Spleen (tissue), 7 donors: ENCODE measurements around the gene PDE2A.

Experiments used
- CTCF ChIP-seq, 11 experiments: fragments of 200-600 bp in 7 of 11; fragments of 450-650 bp in 4 of 11; sonication (generic) in 4 of 11; IDR thresholded peaks in 8 of 11; conservative IDR thresholded peaks in 3 of 11; 1 replicate in 7 of 11; 2 replicates in 4 of 11; pipeline versions ENCODE4 v1.4.0 to v1.8.0; 2016 to 2021; ENCODE audit warnings: antibody characterized with exemption in 11 of 11, inconsistent platforms in 4 of 11, mild to moderate bottlenecking in 1 of 11
- POLR2A ChIP-seq, 3 donors: fragments of 450-650 bp; IDR thresholded peaks; one replicate each; pipeline ENCODE4 v1.5.1; 2017; ENCODE audit warnings: antibody characterized with exemption in 3 of 3, mild to moderate bottlenecking in 1 of 3
- POLR2AphosphoS5 ChIP-seq, 3 donors: sonication (generic); formaldehyde crosslinking; IDR thresholded peaks; one replicate each; pipeline ENCODE4 v1.5.1; 2017; ENCODE audit warnings: antibody characterized with exemption in 3 of 3
- donor health status: DM: no; HTN: no; CAD: no; lungs with moderate emphysema.
- donor health status: DM: no; HTN: no; CAD: no.
- donor health status: DM: no; HTN: no; CAD: no.

- TF ChIP-seq CTCF (IDR thresholded peaks at IDR 0.05 in 8 of 11, conservative IDR thresholded peaks at IDR 0.05 in 3 of 11): no peak
- TF ChIP-seq POLR2A (IDR thresholded peaks at IDR 0.05): no peak
- no peak for TF ChIP-seq POLR2AphosphoS5 (IDR thresholded peaks at IDR 0.05)
Measured at GRCh38 chr11:72592698-72593495, 81.3 kb downstream of the PDE2A start.
